OCI-LY1 (cell line): Measurements from ENCODE around the gene TLCD3B.
"Not testable (repeated sequence)": the region's sequence is repeated elsewhere in the genome, so short reads cannot be mapped to it uniquely, and the experiment has no call there.

Experiments used
- H2AFZ ChIP-seq: fragments of 200-600 bp; sonication (generic), shearing (Covaris generic); 2 replicates; pipeline ENCODE4 v1.6.0; 2014; ENCODE audit warnings: antibody characterized with exemption, mild to moderate bottlenecking, low read length
- H3F3A ChIP-seq: fragments of 200-600 bp; sonication (generic), shearing (Covaris generic); 2 replicates; pipeline ENCODE4 v1.6.0; 2014; ENCODE audit warnings: mild to moderate bottlenecking, antibody characterized with exemption, low read length, moderate library complexity; ENCODE audit not compliant: insufficient read depth
- H3K27ac ChIP-seq: fragments of 200-600 bp; sonication (generic); 2 replicates; pipeline ENCODE4 v1.5.1; 2014; ENCODE audit warnings: low read length, mixed run types, mild to moderate bottlenecking, low read depth; ENCODE audit not compliant: poor library complexity, severe bottlenecking
- H3K27me3 ChIP-seq: fragments of 200-600 bp; sonication (generic); 2 replicates; pipeline ENCODE4 v1.6.0; 2014; ENCODE audit warnings: antibody characterized with exemption, mild to moderate bottlenecking, low read length, moderate library complexity; ENCODE audit not compliant: insufficient read depth
- H3K36me3 ChIP-seq: fragments of 200-600 bp; sonication (generic); 2 replicates; pipeline ENCODE4 v1.6.1; 2014; ENCODE audit warnings: mild to moderate bottlenecking, antibody characterized with exemption, low read length, moderate library complexity, mixed read lengths; ENCODE audit not compliant: insufficient read depth
- H3K4me1 ChIP-seq: fragments of 200-600 bp; sonication (generic); 2 replicates; pipeline ENCODE4 v1.5.1; 2014; ENCODE audit warnings: mild to moderate bottlenecking, low read length, moderate library complexity; ENCODE audit not compliant: insufficient read depth, severe bottlenecking
- H3K4me2 ChIP-seq: fragments of 200-600 bp; sonication (generic), shearing (Covaris generic); 2 replicates; pipeline ENCODE4 v1.6.1; 2014; ENCODE audit warnings: low read length
- H3K4me3 ChIP-seq: fragments of 200-600 bp; sonication (generic); 2 replicates; pipeline ENCODE4 v1.5.1; 2014; ENCODE audit warnings: low read length, low read depth, mild to moderate bottlenecking, mixed read lengths; ENCODE audit not compliant: poor library complexity, severe bottlenecking
- H3K79me2 ChIP-seq: fragments of 200-600 bp; shearing (Covaris generic); 2 replicates; pipeline ENCODE4 v1.6.1; 2016; ENCODE audit warnings: mixed run types, low read length, mixed read lengths; ENCODE audit not compliant: insufficient read depth
- H3K9ac ChIP-seq: fragments of 200-600 bp; sonication (generic), shearing (Covaris generic); 2 replicates; pipeline ENCODE4 v1.6.1; 2014; ENCODE audit warnings: mild to moderate bottlenecking, low read length, mixed read lengths
- H3K9me2 ChIP-seq: fragments of 200-600 bp; sonication (generic), shearing (Covaris generic); 2 replicates; pipeline ENCODE4 v1.6.1; 2014; ENCODE audit warnings: low read depth, mild to moderate bottlenecking, low read length, mixed read lengths
- H3K9me3 ChIP-seq: fragments of 200-600 bp; shearing (Covaris generic); 2 replicates; pipeline ENCODE4 v1.6.1; 2014; ENCODE audit warnings: low read length, mixed read lengths
- H4K20me1 ChIP-seq: fragments of 200-600 bp; sonication (generic), shearing (Covaris generic); 2 replicates; pipeline ENCODE4 v1.6.0; 2016; ENCODE audit warnings: mild to moderate bottlenecking, low read length; ENCODE audit not compliant: insufficient read depth
- EZH2 ChIP-seq: fragments of 200-600 bp; sonication (generic), shearing (Covaris generic); IDR thresholded peaks from 2 replicates; pipeline ENCODE4 v1.8.0; 2017; ENCODE audit warnings: borderline replicate concordance, mixed run types, mild to moderate bottlenecking, antibody characterized with exemption, low read length, moderate library complexity, mixed read lengths
- TF ChIP-seq, protein P1 (sequence below): fragments of 200-600 bp; sonication (generic), shearing (Covaris generic); IDR thresholded peaks from 2 replicates; pipeline ENCODE4 v1.5.1; 2017; ENCODE audit warnings: mild to moderate bottlenecking, antibody characterized with exemption, low read length, moderate library complexity, mixed read lengths

TLCD3B gene

GRCh38 chr16:30041841-30042240 lies 10.8 kb upstream of the TLCD3B start:
- H3K4me1 ChIP-seq: no peaks in the 10 kb centered on the region
- no peak overlapping the region for H2AFZ ChIP-seq
- TF ChIP-seq, protein P1, sequence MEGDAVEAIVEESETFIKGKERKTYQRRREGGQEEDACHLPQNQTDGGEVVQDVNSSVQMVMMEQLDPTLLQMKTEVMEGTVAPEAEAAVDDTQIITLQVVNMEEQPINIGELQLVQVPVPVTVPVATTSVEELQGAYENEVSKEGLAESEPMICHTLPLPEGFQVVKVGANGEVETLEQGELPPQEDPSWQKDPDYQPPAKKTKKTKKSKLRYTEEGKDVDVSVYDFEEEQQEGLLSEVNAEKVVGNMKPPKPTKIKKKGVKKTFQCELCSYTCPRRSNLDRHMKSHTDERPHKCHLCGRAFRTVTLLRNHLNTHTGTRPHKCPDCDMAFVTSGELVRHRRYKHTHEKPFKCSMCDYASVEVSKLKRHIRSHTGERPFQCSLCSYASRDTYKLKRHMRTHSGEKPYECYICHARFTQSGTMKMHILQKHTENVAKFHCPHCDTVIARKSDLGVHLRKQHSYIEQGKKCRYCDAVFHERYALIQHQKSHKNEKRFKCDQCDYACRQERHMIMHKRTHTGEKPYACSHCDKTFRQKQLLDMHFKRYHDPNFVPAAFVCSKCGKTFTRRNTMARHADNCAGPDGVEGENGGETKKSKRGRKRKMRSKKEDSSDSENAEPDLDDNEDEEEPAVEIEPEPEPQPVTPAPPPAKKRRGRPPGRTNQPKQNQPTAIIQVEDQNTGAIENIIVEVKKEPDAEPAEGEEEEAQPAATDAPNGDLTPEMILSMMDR: peak; percentile 38
- TF ChIP-seq EZH2: no peak
- no peak overlapping the region for H3K4me3 ChIP-seq
- H4K20me1 ChIP-seq: no peaks in the 10 kb centered on the region
- H3K9ac ChIP-seq: no peak overlapping the region
- no peaks in the 10 kb centered on the region for H3K27me3 ChIP-seq
- H3K4me2 ChIP-seq: no peak overlapping the region
- H3F3A ChIP-seq: no peaks in the 10 kb centered on the region
- H3K27ac ChIP-seq: no peak overlapping the region
- no peaks in the 10 kb centered on the region for H3K79me2 ChIP-seq
- no peaks in the 10 kb centered on the region for H3K9me2 ChIP-seq
- no peaks in the 10 kb centered on the region for H3K9me3 ChIP-seq
- H3K36me3 ChIP-seq: no peaks in the 10 kb centered on the region

DNA sequence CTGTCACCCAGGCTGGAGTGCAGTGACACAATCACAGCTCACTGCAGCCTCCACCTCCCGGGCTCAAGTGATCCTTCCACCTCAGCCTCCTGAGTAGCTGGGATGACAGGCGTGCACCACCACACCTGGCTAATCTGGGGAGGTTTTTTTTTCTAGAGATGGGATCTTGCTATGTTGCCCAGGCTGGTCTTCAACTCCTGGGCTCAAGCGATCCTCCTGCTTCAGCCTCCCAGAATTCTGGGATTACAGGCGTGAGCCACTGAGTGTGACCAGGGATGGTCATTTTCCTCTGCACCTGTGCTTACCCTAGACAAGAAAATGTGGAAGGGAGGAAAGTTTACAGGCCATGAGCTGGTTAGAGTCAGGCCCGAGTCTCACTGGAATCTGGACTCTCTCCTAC lies 9.6 kb upstream of the TLCD3B start:
- not testable (repeated sequence) for H2AFZ ChIP-seq, H3K4me1 ChIP-seq, H3K27me3 ChIP-seq, H3K9me2 ChIP-seq, H3K79me2 ChIP-seq, H3K4me3 ChIP-seq, H3F3A ChIP-seq, H3K4me2 ChIP-seq, H3K9me3 ChIP-seq, H3K36me3 ChIP-seq, H4K20me1 ChIP-seq, H3K9ac ChIP-seq, H3K27ac ChIP-seq

DNA sequence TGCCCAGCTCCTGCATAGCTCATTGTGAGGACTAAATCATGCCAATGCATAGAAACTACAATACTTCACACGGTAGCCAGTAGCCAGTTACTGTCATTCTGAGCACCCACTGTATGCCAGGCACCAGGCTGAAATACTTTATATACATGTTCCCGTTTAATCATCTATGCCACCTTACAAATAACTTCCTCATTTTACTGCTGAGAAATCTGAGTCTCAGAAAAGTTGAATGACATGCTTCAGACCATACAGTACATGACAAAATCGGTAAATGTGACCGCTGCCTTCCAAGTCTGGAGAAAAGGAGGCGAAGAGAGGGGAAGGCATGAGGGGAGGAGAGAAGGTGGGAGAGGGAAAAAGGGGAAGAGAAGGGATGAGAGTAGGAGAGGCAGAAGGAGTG lies 9.2 kb upstream of the TLCD3B start:
- Histone ChIP-seq H3K9ac (no peak overlapping the region), H3K27me3 (no peaks in the 10 kb centered on the region), H3K4me2 (no peak overlapping the region), H3K4me1 (no peaks in the 10 kb centered on the region), H3K36me3 (no peaks in the 10 kb centered on the region; the same call in 1 of the 2 replicates), H4K20me1 (no peaks in the 10 kb centered on the region), H3K9me2 (no peaks in the 10 kb centered on the region), H2AFZ (no peak overlapping the region), H3K79me2 (no peaks in the 10 kb centered on the region), H3K27ac (no peak overlapping the region), H3K4me3 (no peak overlapping the region), H3K9me3 (no peaks in the 10 kb centered on the region), H3F3A (no peaks in the 10 kb centered on the region)
- TF ChIP-seq, protein P1: no peak
- no peak for TF ChIP-seq EZH2

- no peaks in the 10 kb centered on the region for H3F3A ChIP-seq
- H3K4me3 ChIP-seq: no peak overlapping the region
- H3K27me3 ChIP-seq: peaks cover 5% of the 10 kb centered on the region; the same call in 1 of the 2 replicates
- H3K4me2 ChIP-seq: no peak overlapping the region
- H3K36me3 ChIP-seq: no peaks in the 10 kb centered on the region; the same call in 1 of the 2 replicates
- no peak overlapping the region for H3K27ac ChIP-seq
- H3K4me1 ChIP-seq: no peaks in the 10 kb centered on the region
- TF ChIP-seq EZH2: no peak
- TF ChIP-seq, protein P1: no peak
- H3K9me2 ChIP-seq: no peaks in the 10 kb centered on the region
- no peak overlapping the region for H3K9ac ChIP-seq
- no peaks in the 10 kb centered on the region for H4K20me1 ChIP-seq
- H3K79me2 ChIP-seq: no peaks in the 10 kb centered on the region
- no peak overlapping the region for H2AFZ ChIP-seq
- no peaks in the 10 kb centered on the region for H3K9me3 ChIP-seq
Measured at GRCh38 chr16:30033270-30033669, 2.2 kb upstream of the TLCD3B start.
